Common myeloid progenitor, CD34-positive (primary cell): ENCODE results near the gene UBQLN3. TPM values are rescaled to one million over a fixed set of nuclear protein-coding genes. Genes with fewer than 3 reads are reported as not detected.

Experiments used
- CTCF ChIA-PET: fragments of 350-600 bp; sonication (Branson Sonifier 250); formaldehyde crosslinking; loops from one replicate; lab custom pipeline; 2021; ENCODE audit warnings: antibody characterized with exemption; lab: Charles Lee
- POLR2A ChIA-PET: fragments of 350-600 bp; sonication (Branson Sonifier 250); formaldehyde crosslinking; loops from one replicate; lab custom pipeline; 2021; ENCODE audit warnings: antibody characterized with exemption; lab: Charles Lee
- DNase-seq, 3 donors: peaks; one replicate each; pipeline versions ENCODE4 v3.0.0 to v3.0.0-alpha.2; 2013
- H3K27ac ChIP-seq, 2 experiments: 1 replicate in 1 of 2; 2 replicates in 1 of 2; pipeline ENCODE4 v1.7.0; 2013; ENCODE audit warnings: inconsistent platforms in 2 of 2, low read length in 2 of 2, mild to moderate bottlenecking in 2 of 2, low read depth in 1 of 2, moderate library complexity in 1 of 2; ENCODE audit not compliant: severe bottlenecking in 2 of 2, insufficient read depth in 1 of 2, poor library complexity in 1 of 2
- H3K27me3 ChIP-seq, 5 experiments: replicated peaks in 2 of 5; 1 replicate in 3 of 5; 2 replicates in 2 of 5; pipeline versions ENCODE4 v1.6.1 to v1.7.0; 2013; ENCODE audit warnings: low read length in 4 of 5, mild to moderate bottlenecking in 2 of 5, moderate library complexity in 2 of 5, inconsistent platforms in 1 of 5; ENCODE audit not compliant: insufficient read depth in 5 of 5, control insufficient read depth in 4 of 5
- H3K36me3 ChIP-seq, 4 experiments: 1 replicate in 2 of 4; 2 replicates in 2 of 4; pipeline versions ENCODE4 v1.6.1 to v1.7.0; 2013; ENCODE audit warnings: low read length in 3 of 4, control low read depth in 1 of 4, mild to moderate bottlenecking in 1 of 4; ENCODE audit not compliant: control insufficient read depth in 4 of 4, insufficient read depth in 4 of 4
- H3K4me1 ChIP-seq, 4 experiments: 1 replicate in 3 of 4; 2 replicates in 1 of 4; pipeline versions ENCODE4 v1.6.1 to v1.7.1; 2013; ENCODE audit warnings: low read length in 3 of 4, mild to moderate bottlenecking in 3 of 4, control low read depth in 1 of 4, inconsistent platforms in 1 of 4, moderate library complexity in 1 of 4; ENCODE audit not compliant: control insufficient read depth in 4 of 4, insufficient read depth in 4 of 4; ENCODE audit errors: control extremely low read depth in 1 of 4
- H3K4me3 ChIP-seq, 7 experiments: 1 replicate in 4 of 7; 2 replicates in 3 of 7; pipeline versions ENCODE4 v1.5.1 to v1.7.0; 2013; ENCODE audit warnings: mild to moderate bottlenecking in 7 of 7, low read length in 6 of 7, moderate library complexity in 6 of 7, inconsistent platforms in 2 of 7, low read depth in 2 of 7, control low read depth in 1 of 7; ENCODE audit not compliant: insufficient read depth in 4 of 7, control insufficient read depth in 1 of 7; ENCODE audit errors: extremely low read depth in 1 of 7
- H3K9me3 ChIP-seq, 5 experiments: 1 replicate in 4 of 5; 2 replicates in 1 of 5; pipeline versions ENCODE4 v1.6.1 to v1.7.1; 2013; ENCODE audit warnings: low read length in 4 of 5, mild to moderate bottlenecking in 2 of 5, inconsistent platforms in 1 of 5, low read depth in 1 of 5, moderate library complexity in 1 of 5; ENCODE audit not compliant: control insufficient read depth in 4 of 5, insufficient read depth in 2 of 5; ENCODE audit errors: control extremely low read depth in 1 of 5
- WGBS: methylation state at CpG from one replicate; pipeline ENCODE4 v1.1.5; 2013; ENCODE audit not compliant: insufficient coverage; 5-methylcytosine and 5-hydroxymethylcytosine counted together
- polyA plus RNA-seq: library from polyadenylated mRNA; unstranded; fragments of 120-200 nt; gene quantifications from one replicate; pipeline ENCODE4 v1.2.1, GENCODE V29; 2013

Gene UBQLN3
- not detected for polyA plus RNA-seq

GRCh38 chr11:5509803-5510202 is at the start of gene UBQLN3:
UBQLN3 (minus strand) TSS chr11:5509957; CDS start chr11:5509558, 399 bp downstream.
- no peaks in the 10 kb centered on the region for H3K4me1 ChIP-seq
- CTCF ChIA-PET, result interaction anchor here (0.9 kb wide), 1 partner anchor 224 kb away, joined by 3 read pairs; no protein-coding TSS in a partner anchor
- 94% methylated on average over 2 of the region's 4 CpGs for WGBS
- POLR2A ChIA-PET, result no interaction called here
- no peak within 1 kb of the TSS for H3K4me3 ChIP-seq
- H3K27me3 ChIP-seq, result peaks cover 0 to 2% (median 0%) of the 10 kb centered on the region in 5 experiments
- H3K36me3 ChIP-seq, result no peaks in the 10 kb centered on the region
- DNase-seq, result no peak
- no peak within 1 kb of the TSS for H3K27ac ChIP-seq
- H3K9me3 ChIP-seq, result no peaks in the 10 kb centered on the region

DNA sequence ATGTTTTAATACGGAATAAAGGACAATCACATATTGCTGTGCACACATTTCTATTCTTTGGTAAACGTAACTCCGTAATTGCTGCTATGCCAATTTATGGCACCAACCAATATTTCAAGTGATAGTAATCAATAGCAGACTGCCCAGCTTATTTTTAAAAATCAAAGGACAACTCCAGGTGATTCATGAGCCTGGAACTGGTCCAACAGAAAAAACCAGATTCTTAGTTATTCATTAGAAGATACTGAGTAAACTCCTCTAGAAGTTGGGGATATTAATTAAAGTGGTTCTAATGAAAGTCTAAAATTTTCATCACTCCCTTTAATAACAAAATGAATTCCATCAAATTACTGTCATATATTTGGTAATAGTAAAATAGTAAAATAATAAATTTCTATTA is 48.0 kb upstream of the UBQLN3 start:
- Histone ChIP-seq H3K36me3 (no peaks in the 10 kb centered on the region), H3K27ac (no peak overlapping the region), H3K4me1 (no peaks in the 10 kb centered on the region), H3K27me3 (peaks cover 0 to 2% (median 0%) of the 10 kb centered on the region in 5 experiments), H3K4me3 (no peak overlapping the region), H3K9me3 (no peaks in the 10 kb centered on the region)
- DNase-seq, result no peak
- CTCF ChIA-PET, result no interaction called here
- 50% methylated on average over 2 of the region's 3 CpGs for WGBS
- POLR2A ChIA-PET, result no interaction called here

DNA sequence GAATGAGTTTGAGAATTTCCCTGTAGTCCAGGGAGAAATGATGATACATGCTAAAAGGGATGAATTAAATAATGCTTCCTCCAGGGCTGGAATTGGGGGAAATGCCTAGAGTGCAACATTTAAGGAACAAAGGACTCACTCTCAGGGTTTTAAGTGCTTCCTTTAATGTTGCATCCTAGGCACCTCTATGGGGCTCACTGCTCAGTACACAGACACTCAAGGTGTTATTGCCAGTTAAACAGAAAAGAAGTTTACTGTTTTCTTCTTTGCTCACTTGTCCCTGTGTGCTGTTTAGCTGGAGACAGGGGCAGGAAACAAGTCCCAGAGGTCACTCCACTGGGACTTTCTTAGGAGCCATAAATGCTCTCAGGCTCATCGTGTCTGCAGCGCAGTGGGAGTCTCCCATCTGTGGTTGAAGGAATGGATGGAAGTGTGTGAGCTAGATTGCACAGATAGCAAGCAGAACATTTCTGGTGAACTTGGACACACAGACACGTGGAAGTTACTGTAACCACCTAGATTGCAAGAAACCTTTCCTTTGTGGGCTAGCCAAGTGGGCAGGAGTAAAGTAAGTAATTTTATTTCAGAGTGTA is 46.9 kb upstream of the UBQLN3 start:
- DNase-seq, result no peak
- H3K27me3 ChIP-seq, result peaks cover 0 to 2% (median 0%) of the 10 kb centered on the region in 5 experiments
- H3K27ac ChIP-seq, result no peak overlapping the region
- H3K4me3 ChIP-seq, result no peak overlapping the region
- no peaks in the 10 kb centered on the region for H3K9me3 ChIP-seq
- CTCF ChIA-PET, result no interaction called here
- H3K4me1 ChIP-seq, result no peaks in the 10 kb centered on the region
- POLR2A ChIA-PET, result no interaction called here
- 82% methylated on average over 3 of the region's 3 CpGs for WGBS
- H3K36me3 ChIP-seq, result no peaks in the 10 kb centered on the region

DNA sequence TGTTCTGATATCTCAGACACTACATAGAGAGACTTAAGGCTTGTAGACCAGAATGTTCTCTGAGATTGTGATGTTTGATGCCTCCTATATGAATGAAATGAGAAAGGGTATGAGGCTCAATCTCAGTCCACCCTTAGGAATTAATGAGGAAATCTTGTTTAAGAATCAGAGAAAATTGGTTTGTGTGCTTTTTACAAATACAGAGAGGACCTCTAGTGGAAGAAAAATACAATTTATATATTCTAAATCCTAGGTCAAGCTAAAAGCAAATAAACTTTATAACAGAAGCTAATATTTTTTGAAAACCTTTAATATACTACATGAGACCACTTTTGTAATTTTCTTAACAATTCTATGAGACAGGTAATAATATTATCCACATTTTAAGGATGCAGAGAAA is 43.6 kb upstream of the UBQLN3 start:
- Histone ChIP-seq H3K36me3 (no peaks in the 10 kb centered on the region), H3K4me3 (no peak overlapping the region), H3K4me1 (no peaks in the 10 kb centered on the region), H3K27ac (no peak overlapping the region), H3K27me3 (peaks cover 0 to 2% (median 0%) of the 10 kb centered on the region in 5 experiments), H3K9me3 (no peaks in the 10 kb centered on the region)
- ChIA-PET CTCF (no interaction called here), POLR2A (no interaction called here)
- no peak for DNase-seq

DNA sequence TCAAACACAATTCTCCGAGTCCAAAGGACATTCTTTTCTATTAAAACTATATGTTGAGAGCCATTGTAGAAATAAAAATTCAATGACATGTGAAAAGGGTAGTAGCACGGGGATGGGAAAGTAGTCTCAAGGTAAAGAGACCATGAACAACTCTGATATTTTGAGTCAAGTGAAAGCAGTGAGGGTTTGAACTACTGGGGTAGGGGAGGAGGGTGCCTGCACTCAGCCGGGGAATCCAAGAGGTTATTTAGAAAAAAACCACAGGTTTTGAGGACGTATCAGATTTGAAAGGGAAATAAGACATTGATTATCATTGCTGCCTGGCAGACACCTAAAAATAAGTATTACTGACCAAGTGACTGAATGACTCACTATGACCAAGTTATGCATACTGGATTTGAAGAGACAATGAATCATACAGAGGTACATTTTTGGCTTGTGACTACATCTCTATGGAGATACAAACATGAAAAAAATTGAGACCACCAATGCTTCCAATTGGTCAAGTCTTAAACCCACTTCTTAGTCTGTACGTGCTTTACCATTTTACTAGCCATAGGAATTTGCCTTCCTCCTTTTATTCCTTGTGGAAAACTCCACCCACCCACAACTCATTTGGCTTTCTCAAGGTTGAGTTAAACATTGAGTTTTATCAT is 40.8 kb upstream of the UBQLN3 start:
- no peak overlapping the region for H3K27ac ChIP-seq
- H3K36me3 ChIP-seq, result no peaks in the 10 kb centered on the region
- ChIA-PET CTCF (no interaction called here), POLR2A (no interaction called here)
- H3K4me1 ChIP-seq, result no peaks in the 10 kb centered on the region
- H3K4me3 ChIP-seq, result no peak overlapping the region
- H3K9me3 ChIP-seq, result no peaks in the 10 kb centered on the region
- 70% methylated on average over 4 of the region's 5 CpGs for WGBS
- no peak for DNase-seq
- no peaks in the 10 kb centered on the region for H3K27me3 ChIP-seq

- H3K4me3 ChIP-seq, result no peak within 1 kb of the TSS
- no CpG with 5 or more reads among the region's 1 CpG for WGBS
- H3K27ac ChIP-seq, result no peak within 1 kb of the TSS
- H3K27me3 ChIP-seq, result no peaks in the 10 kb centered on the region
- H3K4me1 ChIP-seq, result no peaks in the 10 kb centered on the region
- CTCF ChIA-PET, result no interaction called here
- POLR2A ChIA-PET, result interaction anchor here (1.1 kb wide), 1 partner anchor 10 kb away, joined by 3 read pairs; no protein-coding TSS in a partner anchor
- peaks cover 0 to 1% (median 0%) of the 10 kb centered on the region in 5 experiments for H3K9me3 ChIP-seq
- H3K36me3 ChIP-seq, result no peaks in the 10 kb centered on the region
- DNase-seq, result no peak
Measured at GRCh38 chr11:5548440-5548839, 38.7 kb upstream of the UBQLN3 start, which contains the start of gene OR52H1. OR52H1 (minus strand) TSS chr11:5548540; CDS start chr11:5545505, 3,035 bp downstream.

GRCh38 chr11:5547982-5548381 is 38.2 kb upstream of the UBQLN3 start:
- Histone ChIP-seq H3K36me3 (no peaks in the 10 kb centered on the region), H3K4me3 (no peak overlapping the region), H3K9me3 (peaks cover 0 to 1% (median 0%) of the 10 kb centered on the region in 5 experiments), H3K27me3 (no peaks in the 10 kb centered on the region), H3K27ac (no peak overlapping the region), H3K4me1 (no peaks in the 10 kb centered on the region)
- ChIA-PET POLR2A (interaction anchor here (1.1 kb wide), 1 partner anchor 9 kb away, joined by 3 read pairs; no protein-coding TSS in a partner anchor), CTCF (no interaction called here)
- 100% methylated on average over 1 of the region's 1 CpG for WGBS
- DNase-seq, result no peak
